ENCODE results near the gene TBXAS1. TPM values are rescaled to one million over a fixed set of nuclear protein-coding genes. Genes with fewer than 3 reads are reported as not detected.

The TBXAS1 gene
- total RNA-seq, 1 donor from 2014 or later = 3.8 TPM

DNA sequence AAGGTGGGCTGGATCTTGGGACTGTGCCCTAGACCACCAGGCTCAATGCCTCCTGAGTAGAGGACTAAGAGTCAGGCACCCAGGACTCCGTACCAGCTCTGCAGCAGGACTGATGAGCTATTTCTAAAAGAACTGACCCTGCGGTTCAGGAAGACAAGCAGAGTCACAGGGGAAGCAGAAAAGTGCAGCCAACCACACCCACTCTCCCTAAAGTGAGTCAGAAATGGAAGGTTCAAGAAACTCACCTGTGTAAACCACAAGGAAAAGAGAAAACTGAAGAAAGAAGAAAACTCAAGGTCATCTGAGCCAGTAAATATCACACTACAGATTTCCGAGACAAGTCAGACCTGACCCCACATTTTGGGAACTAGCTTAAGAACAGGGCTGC lies 231.2 kb downstream of the TBXAS1 start:
- intact Hi-C loops (cut with micrococcal nuclease) = loop anchor here (5.0 to 10.0 kb wide), 5 partner anchors 245 to 865 kb away; partner anchors contain the start of genes BRAF and HIPK2

DNA sequence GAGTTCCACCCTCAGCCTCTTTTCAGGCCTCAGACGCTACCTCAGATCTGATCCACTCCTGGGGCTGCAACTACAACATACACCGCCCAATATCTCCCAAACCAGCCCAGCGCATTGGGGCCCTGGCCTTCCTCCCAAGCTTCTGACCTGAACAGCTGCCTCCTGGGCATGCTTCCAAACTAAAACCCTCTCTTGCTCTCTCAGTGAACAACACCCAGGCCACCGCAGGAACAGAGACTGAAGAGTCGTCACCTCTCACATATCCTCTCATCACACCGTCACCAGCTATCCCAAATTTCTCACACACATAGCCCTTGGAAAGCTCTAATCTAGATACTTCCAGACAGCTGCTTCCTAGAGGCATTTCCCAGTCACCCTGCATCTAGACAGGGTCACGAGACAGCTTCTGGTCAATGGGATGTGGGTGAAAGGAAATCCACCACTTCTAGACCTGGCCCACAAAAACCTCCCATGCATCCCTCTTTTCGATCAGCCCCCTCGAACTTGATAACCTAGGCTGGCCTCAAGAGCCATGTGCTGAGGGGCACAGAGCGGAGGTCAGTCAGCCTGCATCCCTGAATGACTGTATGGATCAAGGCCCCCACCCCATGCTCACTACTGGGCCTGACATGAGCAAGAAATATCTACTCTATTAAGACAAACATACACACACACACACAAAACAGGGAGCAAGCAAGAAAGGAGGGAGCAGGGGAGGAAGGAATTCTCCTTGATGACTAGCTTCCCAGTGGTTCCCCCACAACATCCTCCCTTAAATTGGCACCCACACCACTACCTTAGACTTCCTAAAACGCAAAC lies 231.9 kb downstream of the TBXAS1 start:
- intact Hi-C loops (cut with micrococcal nuclease) = loop anchor here (5.0 to 10.0 kb wide), 5 partner anchors 244 to 864 kb away; partner anchors contain the start of genes BRAF and HIPK2

GRCh38 chr7:140061607-140061930 lies 232.5 kb downstream of the TBXAS1 start:
- intact Hi-C loops (cut with micrococcal nuclease) = loop anchor here (5.0 to 10.0 kb wide), 5 partner anchors 243 to 863 kb away; partner anchors contain the start of genes BRAF and HIPK2

DNA sequence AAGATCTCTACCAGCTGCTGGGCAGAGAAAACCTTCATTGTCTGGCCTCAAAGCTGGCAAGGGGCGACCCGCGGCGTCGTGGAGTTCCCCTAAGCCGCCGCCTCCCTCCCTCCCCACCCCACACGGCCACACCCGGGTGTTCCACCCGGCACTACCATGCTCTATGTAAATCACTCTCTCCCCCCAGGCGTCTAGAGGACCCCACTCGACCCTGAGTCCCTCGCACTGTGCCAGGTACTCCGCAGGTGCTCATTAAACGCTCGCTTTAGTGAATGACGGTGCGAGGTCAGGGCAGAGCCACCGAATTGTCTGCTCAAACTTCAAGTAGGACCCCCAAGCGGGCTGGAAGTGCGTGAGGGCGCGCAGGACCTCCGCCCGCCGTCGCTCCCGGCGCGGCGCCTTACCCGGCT lies 233.1 kb downstream of the TBXAS1 start:
- intact Hi-C loops (cut with micrococcal nuclease) = loop anchor here (1.0 to 10.0 kb wide), 7 partner anchors 113 to 863 kb away; partner anchors contain the start of genes BRAF and HIPK2

- intact Hi-C loops (cut with micrococcal nuclease) = loop anchor here (1.0 to 10.0 kb wide), 7 partner anchors 113 to 862 kb away; partner anchors contain the start of genes BRAF and HIPK2
Measured at GRCh38 chr7:140062528-140063299, 233.7 kb downstream of the TBXAS1 start, which contains the start of gene PARP12. PARP12 (minus strand) TSS chr7:140062951; CDS start chr7:140062847, 104 bp downstream.

- intact Hi-C loops (cut with micrococcal nuclease) = loop anchor here (10.0 kb wide), 3 partner anchors 238 to 858 kb away; partner anchors contain the start of gene BRAF
Measured at GRCh38 chr7:140067052-140067451, 238.0 kb downstream of the TBXAS1 start.

DNA sequence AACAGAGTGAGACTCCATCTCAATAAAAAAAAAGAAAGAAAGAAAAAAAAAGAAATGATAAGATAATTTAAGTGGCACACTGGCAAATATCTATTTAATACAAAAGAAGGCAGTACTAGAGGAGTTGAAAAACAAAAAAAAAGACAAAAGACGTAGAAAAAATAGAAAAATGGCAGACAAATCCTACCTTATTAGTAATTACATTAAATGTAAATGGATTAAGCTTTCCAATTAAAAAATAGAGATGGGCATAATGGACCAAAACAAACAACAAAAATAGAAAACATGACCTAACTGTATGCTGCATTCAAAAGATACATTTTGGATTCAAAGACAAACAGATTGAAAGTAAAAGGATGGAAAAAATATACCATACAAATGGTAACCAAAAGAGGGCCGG lies 239.0 kb downstream of the TBXAS1 start:
- intact Hi-C loops (cut with micrococcal nuclease) = loop anchor here (10.0 kb wide), 3 partner anchors 237 to 857 kb away; partner anchors contain the start of gene BRAF

DNA sequence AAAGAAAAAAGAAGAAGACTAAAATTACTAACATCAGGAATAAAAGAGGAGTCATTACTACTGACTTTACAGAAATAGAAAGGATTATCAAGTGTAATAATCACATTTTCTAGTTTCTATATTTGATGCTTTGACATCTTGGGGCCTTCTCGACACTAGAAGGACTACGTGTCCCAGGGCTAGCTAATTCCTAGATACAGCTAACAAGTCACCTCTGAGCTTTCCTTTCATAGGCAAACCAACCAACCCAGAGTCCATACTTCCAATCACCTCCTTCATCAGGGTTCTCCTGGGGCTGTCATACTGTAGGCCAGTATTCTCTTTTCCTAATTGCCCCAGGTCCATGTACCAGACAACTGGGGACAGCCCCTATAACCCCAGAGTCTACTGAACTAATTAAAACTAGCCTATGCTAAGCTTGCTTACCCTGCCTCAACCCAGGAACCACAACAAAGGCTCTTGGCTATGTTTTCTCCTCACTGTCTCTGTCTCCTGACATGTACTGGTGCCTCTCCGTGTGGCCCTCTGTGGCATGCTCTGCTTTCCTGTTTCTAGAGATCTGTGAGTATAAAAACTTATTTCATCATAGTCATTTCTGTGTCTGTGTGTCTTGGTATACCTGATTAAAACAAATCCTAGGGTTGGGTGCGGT lies 240.4 kb downstream of the TBXAS1 start:
- intact Hi-C loops (cut with micrococcal nuclease) = loop anchor here (10.0 kb wide), 3 partner anchors 235 to 855 kb away; partner anchors contain the start of gene BRAF

Other genes starting within 250 kb of the TBXAS1 start
- 19.2 and 20.0 TPM in 2 replicates for gene HIPK2, start 51.3 kb upstream of the TBXAS1 start, total RNA-seq
- 115 and 125 TPM in 2 replicates for gene PARP12, start 233.7 kb downstream of the TBXAS1 start, total RNA-seq

Measured in T-helper 2 cell treated with Interferon-gamma antibody and Interleukin-4, amounts not matched to agents 100 ng/mL and 5 ng/mL, for 36 hours (primary cell).